Mesenchymal stem cell (in vitro differentiated cells and primary cell): ENCODE results near the gene ASPG. TPM values are rescaled to one million over a fixed set of nuclear protein-coding genes. Genes with fewer than 3 reads are reported as not detected.

Experiments
- DNase-seq: peaks from one replicate; pipeline ENCODE4 v3.0.0-alpha.2; 2013
- H2AFZ ChIP-seq: one replicate; pipeline ENCODE4 v1.6.1; 2013; ENCODE audit warnings: low read depth, mild to moderate bottlenecking, control low read depth, inconsistent platforms, low read length, moderate library complexity
- H2AK5ac ChIP-seq: 2 replicates; pipeline ENCODE4 v1.6.1; 2013; ENCODE audit warnings: low read length, moderate library complexity, mild to moderate bottlenecking, inconsistent platforms; ENCODE audit not compliant: severe bottlenecking
- H2BK120ac ChIP-seq: one replicate; pipeline ENCODE4 v1.6.1; 2013; ENCODE audit warnings: low read depth, mild to moderate bottlenecking, inconsistent platforms, low read length, moderate library complexity
- H2BK12ac ChIP-seq, 2 experiments: one replicate each; pipeline ENCODE4 v1.6.1; 2013; ENCODE audit warnings: inconsistent platforms in 2 of 2, low read length in 2 of 2, mild to moderate bottlenecking in 2 of 2, moderate library complexity in 2 of 2, control low read depth in 1 of 2
- H2BK15ac ChIP-seq: one replicate; pipeline ENCODE4 v1.6.1; 2013; ENCODE audit warnings: mild to moderate bottlenecking, low read depth, inconsistent platforms; ENCODE audit not compliant: poor library complexity, severe bottlenecking
- H2BK5ac ChIP-seq: 2 replicates; pipeline ENCODE4 v1.6.1; 2013; ENCODE audit warnings: low read depth, mild to moderate bottlenecking, low read length, control low read depth, inconsistent platforms; ENCODE audit not compliant: poor library complexity, severe bottlenecking
- H3K14ac ChIP-seq, 2 experiments: one replicate each; pipeline ENCODE4 v1.6.1; 2013; ENCODE audit warnings: inconsistent platforms in 2 of 2, low read length in 2 of 2, control low read depth in 1 of 2, mild to moderate bottlenecking in 1 of 2, moderate library complexity in 1 of 2
- H3K18ac ChIP-seq, 2 experiments: one replicate each; pipeline ENCODE4 v1.6.1; 2013; ENCODE audit warnings: inconsistent platforms in 2 of 2, low read length in 2 of 2, control low read depth in 1 of 2, low read depth in 1 of 2, mild to moderate bottlenecking in 1 of 2
- H3K23ac ChIP-seq, 2 experiments: one replicate each; pipeline ENCODE4 v1.6.1; 2013; ENCODE audit warnings: inconsistent platforms in 2 of 2, low read length in 2 of 2, mild to moderate bottlenecking in 2 of 2, moderate library complexity in 2 of 2, control low read depth in 1 of 2
- H3K27ac ChIP-seq: 2 replicates; pipeline ENCODE4 v1.5.1; 2013; ENCODE audit warnings: mild to moderate bottlenecking, moderate library complexity, low read length, control low read depth, inconsistent platforms; ENCODE audit not compliant: poor library complexity, severe bottlenecking
- H3K27me3 ChIP-seq, 2 experiments: 2 replicates each; pipeline versions ENCODE4 v1.6.1 to v1.7.0; 2013; ENCODE audit warnings: low read length in 2 of 2, mild to moderate bottlenecking in 2 of 2, moderate library complexity in 2 of 2, control low read depth in 1 of 2, inconsistent platforms in 1 of 2; ENCODE audit not compliant: control insufficient read depth in 1 of 2, insufficient read depth in 1 of 2
- H3K36me3 ChIP-seq, 2 experiments: 2 replicates each; pipeline versions ENCODE4 v1.6.1 to v1.7.0; 2013; ENCODE audit warnings: low read length in 2 of 2, control low read depth in 1 of 2, inconsistent platforms in 1 of 2, low read depth in 1 of 2, mild to moderate bottlenecking in 1 of 2; ENCODE audit not compliant: insufficient read depth in 2 of 2, control insufficient read depth in 1 of 2
- H3K4ac ChIP-seq, 2 experiments: one replicate each; pipeline ENCODE4 v1.6.1; 2013; ENCODE audit warnings: inconsistent platforms in 2 of 2, low read length in 2 of 2, mild to moderate bottlenecking in 2 of 2, moderate library complexity in 2 of 2, control low read depth in 1 of 2, low read depth in 1 of 2
- H3K4me1 ChIP-seq: 2 replicates; pipeline ENCODE4 v1.6.1; 2013; ENCODE audit warnings: low read depth, low read length, control low read depth; ENCODE audit not compliant: control insufficient read depth, insufficient read depth
- H3K4me2 ChIP-seq: 2 replicates; pipeline ENCODE4 v1.6.1; 2013; ENCODE audit warnings: low read length, mild to moderate bottlenecking, inconsistent platforms; ENCODE audit not compliant: poor library complexity, severe bottlenecking
- H3K4me3 ChIP-seq, 2 experiments: 2 replicates each; pipeline versions ENCODE4 v1.5.1 to v1.7.0; 2013; ENCODE audit warnings: low read length in 2 of 2, mild to moderate bottlenecking in 2 of 2, control low read depth in 1 of 2, low read depth in 1 of 2; ENCODE audit not compliant: insufficient read depth in 1 of 2
- H3K79me1 ChIP-seq: replicated peaks from 2 replicates; pipeline ENCODE4 v1.6.1; 2013; ENCODE audit warnings: mild to moderate bottlenecking, control low read depth, low read length, inconsistent platforms; ENCODE audit not compliant: poor library complexity, severe bottlenecking
- H3K9ac ChIP-seq: 2 replicates; pipeline ENCODE4 v1.7.0; 2013; ENCODE audit warnings: mild to moderate bottlenecking, low read length, moderate library complexity
- H3K9me3 ChIP-seq: 2 replicates; pipeline ENCODE4 v1.7.0; 2013; ENCODE audit warnings: mild to moderate bottlenecking, low read length; ENCODE audit not compliant: control insufficient read depth
- H4K8ac ChIP-seq: one replicate; pipeline ENCODE4 v1.6.1; 2013; ENCODE audit warnings: inconsistent platforms, mild to moderate bottlenecking, low read length, moderate library complexity
- H4K91ac ChIP-seq: one replicate; pipeline ENCODE4 v1.6.1; 2013; ENCODE audit warnings: mild to moderate bottlenecking, low read length, inconsistent platforms
- WGBS: methylation state at CpG from one replicate; pipeline ENCODE4 v1.1.7; 2013; ENCODE audit warnings: mixed read lengths; 5-methylcytosine and 5-hydroxymethylcytosine counted together
- polyA plus RNA-seq, 2 experiments: library from polyadenylated mRNA; stranded (reverse); fragments of 200-250 nt; gene quantifications; one replicate each; pipeline ENCODE4 v1.2.3, GENCODE V29; 2013

The ASPG gene
- polyA plus RNA-seq (2013, experiment 1 of 2), result not detected
- polyA plus RNA-seq (2013, experiment 2 of 2), result not detected

DNA sequence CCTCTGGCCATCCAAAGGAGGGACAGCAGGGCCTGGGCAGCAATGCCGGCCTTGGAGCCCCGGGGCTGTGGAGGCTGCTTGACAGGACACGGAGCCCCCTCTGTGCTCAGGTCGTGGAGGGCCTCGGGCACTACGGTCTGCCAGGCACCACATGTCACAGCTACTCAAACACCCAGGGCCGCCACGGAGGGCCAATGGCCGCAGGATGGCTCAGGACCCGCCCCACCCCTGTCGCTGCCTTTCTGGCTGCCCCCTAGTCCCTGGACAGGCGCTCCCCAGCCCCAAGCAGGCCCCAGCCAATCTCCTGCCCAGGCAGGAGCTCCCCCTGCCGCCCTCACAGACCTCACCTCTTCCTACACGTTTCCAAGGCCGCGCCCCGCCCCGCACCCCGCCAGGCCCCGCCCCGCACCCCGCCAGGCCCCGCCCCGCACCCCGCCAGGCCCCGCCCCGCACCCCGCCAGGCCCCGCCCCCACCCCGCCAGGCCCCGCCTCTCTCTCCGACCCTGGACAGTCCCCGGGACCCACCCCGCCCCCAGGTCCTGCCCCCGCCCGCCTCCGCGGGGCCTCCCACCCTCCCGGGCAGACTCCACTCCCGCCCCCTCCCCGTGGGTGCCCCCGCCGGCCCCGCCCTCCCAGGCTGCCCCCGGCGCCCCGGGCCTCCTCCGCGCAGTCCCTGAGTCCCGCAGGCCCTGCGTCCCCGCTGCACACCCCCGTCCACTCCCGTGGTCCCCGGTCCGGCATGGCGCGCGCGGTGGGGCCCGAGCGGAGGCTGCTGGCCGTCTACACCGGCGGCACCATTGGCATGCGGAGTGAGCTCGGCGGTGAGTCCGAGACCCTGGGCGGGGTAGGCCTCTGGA, at the start of gene ASPG:
Gene ASPG, plus strand, starts transcription at position 669 of the 857 bp plus-strand sequence. Its CDS starts 71 bp downstream, at position 740.
- Histone ChIP-seq H3K4me1 (no peaks in the 10 kb centered on the region), H3K9me3 (no peaks in the 10 kb centered on the region), H3K4me2 (no peak within 1 kb of the TSS), H4K91ac (no peak within 1 kb of the TSS), H3K27ac (no peak within 1 kb of the TSS), H2BK15ac (peak within 1 kb of the TSS; percentile 35), H3K4ac (no peak within 1 kb of the TSS), H2AFZ (peak within 1 kb of the TSS; percentile 23), H3K14ac (no peak within 1 kb of the TSS), H2BK5ac (no peak within 1 kb of the TSS), H3K36me3 (no peaks in the 10 kb centered on the region), H3K9ac (no peak within 1 kb of the TSS), H3K27me3 (peaks cover 20 to 59% of the 10 kb centered on the region in 2 experiments), H4K8ac (no peak within 1 kb of the TSS), H3K79me1 (no peaks in the 10 kb centered on the region), H2BK120ac (no peak within 1 kb of the TSS), H3K23ac (no peak within 1 kb of the TSS), H2AK5ac (no peak within 1 kb of the TSS), H2BK12ac (no peak within 1 kb of the TSS), H3K18ac (no peak within 1 kb of the TSS), H3K4me3 (peak within 1 kb of the TSS in 1 of 2 experiments; percentile 7)
- 25% methylated on average over 33 of the region's 70 CpGs for WGBS
- DNase-seq, result no peak

- Histone ChIP-seq H4K91ac (no peak overlapping the region), H3K4me3 (no peak overlapping the region), H3K9me3 (no peaks in the 10 kb centered on the region), H2BK5ac (no peak overlapping the region), H2AFZ (no peak overlapping the region), H3K14ac (no peak overlapping the region), H3K36me3 (no peaks in the 10 kb centered on the region), H3K4me1 (no peaks in the 10 kb centered on the region), H3K79me1 (no peaks in the 10 kb centered on the region), H3K27me3 (peaks cover 4 to 63% of the 10 kb centered on the region in 2 experiments), H3K4me2 (no peak overlapping the region), H2BK12ac (no peak overlapping the region), H2AK5ac (no peak overlapping the region), H3K9ac (no peak overlapping the region), H2BK120ac (no peak overlapping the region), H3K18ac (no peak overlapping the region), H4K8ac (no peak overlapping the region), H3K27ac (no peak overlapping the region), H2BK15ac (no peak overlapping the region), H3K4ac (no peak overlapping the region), H3K23ac (no peak overlapping the region)
- no peak for DNase-seq
- 77% methylated on average over 6 of the region's 7 CpGs for whole genome bisulfite sequencing
Observed at GRCh38 chr14:104036212-104036611, 49.3 kb upstream of the ASPG start.

GRCh38 chr14:104037074-104037473, 48.4 kb upstream of the ASPG start:
- Histone ChIP-seq H3K79me1 (no peaks in the 10 kb centered on the region), H4K8ac (no peak overlapping the region), H3K27me3 (peaks cover 4 to 66% of the 10 kb centered on the region in 2 experiments), H2BK5ac (no peak overlapping the region), H3K18ac (no peak overlapping the region), H3K4me3 (no peak overlapping the region), H3K14ac (no peak overlapping the region), H2AFZ (no peak overlapping the region), H2BK15ac (no peak overlapping the region), H3K27ac (no peak overlapping the region), H4K91ac (no peak overlapping the region), H2BK12ac (no peak overlapping the region), H2AK5ac (no peak overlapping the region), H3K9ac (no peak overlapping the region), H3K4me1 (no peaks in the 10 kb centered on the region), H3K9me3 (no peaks in the 10 kb centered on the region), H3K36me3 (no peaks in the 10 kb centered on the region), H3K4ac (no peak overlapping the region), H3K4me2 (no peak overlapping the region), H2BK120ac (no peak overlapping the region), H3K23ac (no peak overlapping the region)
- 68% methylated on average over 14 of the region's 14 CpGs for WGBS
- DNase-seq, result no peak

DNA sequence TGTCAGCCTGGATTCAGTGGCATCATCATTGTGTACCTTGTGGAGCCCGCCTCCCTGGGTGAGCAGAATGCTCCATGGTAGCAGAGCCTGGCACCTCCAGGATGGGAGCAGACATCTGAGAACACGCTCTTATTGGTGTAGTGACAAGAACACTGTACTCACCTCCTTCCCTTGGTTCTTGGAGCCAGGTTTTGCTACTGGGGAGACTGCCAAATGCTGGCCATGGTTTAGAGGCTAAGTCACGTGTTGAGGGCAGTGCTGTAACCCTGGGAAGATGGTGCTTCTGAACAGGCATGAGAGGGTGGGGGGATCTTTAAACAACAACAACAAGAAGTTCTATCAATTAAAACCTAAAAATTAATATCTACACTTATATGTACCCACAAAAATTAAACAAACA, 47.6 kb upstream of the ASPG start:
- no peak overlapping the region for H3K14ac ChIP-seq
- DNase-seq, result no peak
- no peak overlapping the region for H2BK120ac ChIP-seq
- H4K8ac ChIP-seq, result no peak overlapping the region
- H2AK5ac ChIP-seq, result no peak overlapping the region
- H3K18ac ChIP-seq, result no peak overlapping the region
- H3K36me3 ChIP-seq, result no peaks in the 10 kb centered on the region
- no peak overlapping the region for H2BK12ac ChIP-seq
- no peaks in the 10 kb centered on the region for H3K9me3 ChIP-seq
- H3K4me2 ChIP-seq, result no peak overlapping the region
- H3K4me3 ChIP-seq, result no peak overlapping the region
- no peaks in the 10 kb centered on the region for H3K79me1 ChIP-seq
- no peak overlapping the region for H2BK15ac ChIP-seq
- H2BK5ac ChIP-seq, result no peak overlapping the region
- WGBS, result 90% methylated on average over 3 of the region's 3 CpGs
- peaks cover 4 to 63% of the 10 kb centered on the region in 2 experiments for H3K27me3 ChIP-seq
- H4K91ac ChIP-seq, result no peak overlapping the region
- no peak overlapping the region for H3K4ac ChIP-seq
- no peak overlapping the region for H3K9ac ChIP-seq
- H3K27ac ChIP-seq, result no peak overlapping the region
- no peak overlapping the region for H3K23ac ChIP-seq
- no peaks in the 10 kb centered on the region for H3K4me1 ChIP-seq
- H2AFZ ChIP-seq, result no peak overlapping the region
